SK-N-SH (cell line): ENCODE data around the gene LPP.

Experiments
- CTCF ChIP-seq: fragments of 200-600 bp; sonication (generic); IDR thresholded peaks from 2 replicates; pipeline ENCODE4 v1.6.1; 2017; ENCODE audit warnings: antibody characterized with exemption, mild to moderate bottlenecking, moderate library complexity
- ELF1 ChIP-seq: IDR thresholded peaks from 2 replicates; pipeline ENCODE4 v1.4.0; 2012
- EP300 ChIP-seq, 2 experiments: IDR thresholded peaks; 2 replicates each; pipeline versions ENCODE4 v1.4.0 to v1.6.1; 2012; ENCODE audit warnings: borderline replicate concordance in 1 of 2, low read depth in 1 of 2, low read length in 1 of 2
- FOXJ3 ChIP-seq: sonication (generic); formaldehyde crosslinking; IDR thresholded peaks from 2 replicates; pipeline ENCODE4 v1.5.1; 2020; ENCODE audit warnings: mild to moderate bottlenecking, missing genetic modification reagents
- GABPA ChIP-seq: IDR thresholded peaks from 2 replicates; pipeline ENCODE4 v1.4.0; 2012; ENCODE audit warnings: low read depth, mild to moderate bottlenecking
- REST ChIP-seq: IDR thresholded peaks from 2 replicates; pipeline ENCODE4 v1.6.1; 2012; ENCODE audit warnings: mild to moderate bottlenecking, low read depth, low read length, moderate library complexity

DNA sequence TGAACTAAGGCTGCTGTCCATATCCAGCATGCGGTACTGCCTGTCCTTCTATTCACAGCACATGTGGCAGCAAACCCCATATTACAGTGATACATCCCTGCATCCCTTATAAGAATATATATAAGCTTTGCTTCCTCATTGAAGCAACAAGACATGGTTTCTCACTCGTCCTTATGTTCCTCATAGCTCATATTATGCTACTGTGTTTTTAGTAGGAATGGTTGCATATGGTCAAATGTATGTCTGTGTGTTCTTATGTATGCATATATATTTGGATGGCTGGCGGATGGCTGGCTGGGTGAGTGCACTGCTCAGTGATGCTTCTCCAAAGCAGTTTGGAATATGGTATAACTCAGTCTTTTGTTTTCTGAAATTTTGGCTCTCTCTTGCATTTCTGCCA, 254.9 kb downstream of the LPP start:
- TF ChIP-seq GABPA = no peak
- no peak for TF ChIP-seq CTCF
- no peak for TF ChIP-seq FOXJ3
- no peak for TF ChIP-seq EP300 (IDR thresholded peaks at IDR 0.05; ENCODE audit: borderline replicate concordance in 1 of 2, low read depth in 1 of 2, low read length in 1 of 2)
- no peak for TF ChIP-seq ELF1
- TF ChIP-seq REST = no peak
